A549 treated with Mapracorat at 1 μM for 4 hours (cell line): Measurements from ENCODE around the gene USP17L24. TPM values are rescaled to one million over a fixed set of nuclear protein-coding genes. Genes with fewer than 3 reads are reported as not detected.

Experiments
- total RNA-seq: library from RNA; stranded (reverse); fragments of 200-300 nt; extraction: Qiagen RNA extraction; gene quantifications from 5 replicates; pipeline ENCODE4 v1.2.3, GENCODE V29; 2022

The USP17L24 gene, protein sequence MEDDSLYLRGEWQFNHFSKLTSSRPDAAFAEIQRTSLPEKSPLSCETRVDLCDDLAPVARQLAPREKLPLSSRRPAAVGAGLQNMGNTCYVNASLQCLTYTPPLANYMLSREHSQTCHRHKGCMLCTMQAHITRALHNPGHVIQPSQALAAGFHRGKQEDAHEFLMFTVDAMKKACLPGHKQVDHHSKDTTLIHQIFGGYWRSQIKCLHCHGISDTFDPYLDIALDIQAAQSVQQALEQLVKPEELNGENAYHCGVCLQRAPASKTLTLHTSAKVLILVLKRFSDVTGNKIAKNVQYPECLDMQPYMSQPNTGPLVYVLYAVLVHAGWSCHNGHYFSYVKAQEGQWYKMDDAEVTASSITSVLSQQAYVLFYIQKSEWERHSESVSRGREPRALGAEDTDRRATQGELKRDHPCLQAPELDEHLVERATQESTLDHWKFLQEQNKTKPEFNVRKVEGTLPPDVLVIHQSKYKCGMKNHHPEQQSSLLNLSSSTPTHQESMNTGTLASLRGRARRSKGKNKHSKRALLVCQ
- total RNA-seq: not detected in 5 replicates

DNA sequence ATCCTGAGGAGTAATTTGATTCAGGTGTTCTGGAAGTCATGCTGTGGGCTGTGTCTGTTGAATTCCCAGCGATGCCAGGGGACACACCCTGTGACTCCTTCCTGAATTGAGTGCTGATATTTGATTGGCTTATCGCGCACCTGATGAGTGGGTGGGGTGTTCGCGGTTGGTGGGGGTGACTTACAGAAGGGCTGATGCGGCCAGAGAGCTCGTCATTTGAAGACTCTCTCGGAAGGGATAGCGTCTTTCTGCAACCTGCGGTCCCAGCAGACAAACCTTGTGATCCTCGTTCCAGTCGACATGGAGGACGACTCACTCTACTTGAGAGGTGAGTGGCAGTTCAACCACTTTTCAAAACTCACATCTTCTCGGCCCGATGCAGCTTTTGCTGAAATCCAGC lies at the start of gene USP17L24:
USP17L24 (plus strand) TSS at position 301 of the 400 bp plus-strand sequence; CDS start at position 301, 0 bp downstream.

GRCh38 chr4:9329611-9330010 lies 4.6 kb downstream of the USP17L24 start, which contains the start of gene USP17L25:
USP17L25 (plus strand) TSS chr4:9329911; CDS start chr4:9329911, 0 bp downstream.

DNA sequence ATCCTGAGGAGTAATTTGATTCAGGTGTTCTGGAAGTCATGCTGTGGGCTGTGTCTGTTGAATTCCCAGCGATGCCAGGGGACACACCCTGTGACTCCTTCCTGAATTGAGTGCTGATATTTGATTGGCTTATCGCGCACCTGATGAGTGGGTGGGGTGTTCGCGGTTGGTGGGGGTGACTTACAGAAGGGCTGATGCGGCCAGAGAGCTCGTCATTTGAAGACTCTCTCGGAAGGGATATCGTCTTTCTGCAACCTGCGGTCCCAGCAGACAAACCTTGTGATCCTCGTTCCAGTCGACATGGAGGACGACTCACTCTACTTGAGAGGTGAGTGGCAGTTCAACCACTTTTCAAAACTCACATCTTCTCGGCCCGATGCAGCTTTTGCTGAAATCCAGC lies 9.4 kb downstream of the USP17L24 start, which contains the start of gene USP17L26:
USP17L26 (plus strand) TSS at position 301 of the 400 bp plus-strand sequence; CDS start at position 301, 0 bp downstream.

GRCh38 chr4:9339103-9339502 lies 14.1 kb downstream of the USP17L24 start, which contains the start of gene USP17L5:
USP17L5 (plus strand) TSS chr4:9339403; CDS start chr4:9339403, 0 bp downstream.

GRCh38 chr4:9343848-9344247 lies 18.9 kb downstream of the USP17L24 start, which contains the start of gene USP17L27:
USP17L27 (plus strand) TSS chr4:9344148; CDS start chr4:9344148, 0 bp downstream.

GRCh38 chr4:9348593-9348992 lies 23.6 kb downstream of the USP17L24 start, which contains the start of gene USP17L28:
USP17L28 (plus strand) TSS chr4:9348893; CDS start chr4:9348893, 0 bp downstream.

GRCh38 chr4:9353338-9353737 lies 28.4 kb downstream of the USP17L24 start, which contains the start of gene USP17L29:
USP17L29 (plus strand) TSS chr4:9353638; CDS start chr4:9353638, 0 bp downstream.

GRCh38 chr4:9362829-9363228 lies 37.9 kb downstream of the USP17L24 start, which contains the start of gene USP17L30:
USP17L30 (plus strand) TSS chr4:9363129; CDS start chr4:9363129, 0 bp downstream.

Other genes with a start within 250 kb of the USP17L24 start
- not detected in 5 replicates for gene FAM90A26, start 154.8 kb upstream of the USP17L24 start, total RNA-seq
- gene USP17L10, start 114.5 kb upstream of the USP17L24 start, total RNA-seq: not detected in 5 replicates
- not detected in 5 replicates for gene USP17L11, start 109.8 kb upstream of the USP17L24 start, total RNA-seq
- gene USP17L12, start 105.0 kb upstream of the USP17L24 start, total RNA-seq: not detected in 5 replicates
- gene USP17L13, start 100.3 kb upstream of the USP17L24 start, total RNA-seq: not detected in 5 replicates
- not detected in 5 replicates for gene USP17L15, start 90.8 kb upstream of the USP17L24 start, total RNA-seq
- gene USP17L17, start 81.3 kb upstream of the USP17L24 start, total RNA-seq: not detected in 5 replicates
- not detected in 5 replicates for gene USP17L18, start 76.5 kb upstream of the USP17L24 start, total RNA-seq
- gene USP17L19, start 71.8 kb upstream of the USP17L24 start, total RNA-seq: not detected in 5 replicates
- not detected in 5 replicates for gene USP17L20, start 67.0 kb upstream of the USP17L24 start, total RNA-seq
- gene USP17L21, start 62.3 kb upstream of the USP17L24 start, total RNA-seq: not detected in 5 replicates
- not detected in 5 replicates for gene USP17L22, start 57.5 kb upstream of the USP17L24 start, total RNA-seq
- gene USP17L25, start 4.7 kb downstream of the USP17L24 start, total RNA-seq: not detected in 5 replicates
- not detected in 5 replicates for gene USP17L26, start 9.5 kb downstream of the USP17L24 start, total RNA-seq
- gene USP17L5, start 14.2 kb downstream of the USP17L24 start, total RNA-seq: not detected in 5 replicates
- gene USP17L27, start 19.0 kb downstream of the USP17L24 start, total RNA-seq: not detected in 5 replicates
- not detected in 5 replicates for gene USP17L28, start 23.7 kb downstream of the USP17L24 start, total RNA-seq
- gene USP17L29, start 28.5 kb downstream of the USP17L24 start, total RNA-seq: not detected in 5 replicates
- not detected in 5 replicates for gene USP17L30, start 38.0 kb downstream of the USP17L24 start, total RNA-seq
- gene DEFB131A, start 119.2 kb downstream of the USP17L24 start, total RNA-seq: not detected in 5 replicates